SK-N-SH (cell line): ENCODE data around the gene MED16. TPM values are rescaled to one million over a fixed set of nuclear protein-coding genes. Genes with fewer than 3 reads are reported as not detected.

Experiments
- CTCF ChIA-PET: fragments of 300-600, 350-600 bp; formaldehyde crosslinking; extraction: SDS; loops from one replicate; lab custom pipeline; 2021; lab: Yijun Ruan, JAX
- POLR2A ChIA-PET: fragments of 350-600 bp; sonication (Branson Sonifier 250); formaldehyde crosslinking; extraction: SDS; loops from one replicate; lab custom pipeline; 2020; ENCODE audit warnings: antibody characterized with exemption, inconsistent platforms; lab: Yijun Ruan, JAX
- DNase-seq: peaks from one replicate; pipeline ENCODE4 v3.0.0; 2012
- H2AFZ ChIP-seq: fragments of 200-600 bp; sonication (generic); 2 replicates; pipeline ENCODE4 v1.8.1; 2016; ENCODE audit warnings: antibody characterized with exemption, mild to moderate bottlenecking, low read depth
- H3F3A ChIP-seq: fragments of 200-600 bp; sonication (generic); replicated peaks from 2 replicates; pipeline ENCODE3; 2016; ENCODE audit warnings: antibody characterized with exemption, mild to moderate bottlenecking; ENCODE audit not compliant: insufficient read depth
- H3K27ac ChIP-seq, 2 experiments: fragments of 200-500 bp in 1 of 2; fragments of 200-600 bp in 1 of 2; sonication (Bioruptor generic) in 1 of 2; sonication (generic), shearing (Covaris generic) in 1 of 2; 2 replicates each; pipeline versions ENCODE4 v1.5.1 to v1.6.1; 2014 to 2016; ENCODE audit warnings: low read depth in 2 of 2, inconsistent platforms in 1 of 2, low read length in 1 of 2, mild to moderate bottlenecking in 1 of 2, mixed read lengths in 1 of 2
- H3K27me3 ChIP-seq: fragments of 200-600 bp; sonication (generic), shearing (Covaris generic); 2 replicates; pipeline ENCODE4 v1.6.1; 2016; ENCODE audit warnings: mixed run types; ENCODE audit not compliant: insufficient read depth
- H3K36me3 ChIP-seq, 2 experiments: fragments of 200-500 bp in 1 of 2; fragments of 200-600 bp in 1 of 2; sonication (Bioruptor generic) in 1 of 2; sonication (generic) in 1 of 2; replicated peaks in 1 of 2; 2 replicates each; pipeline versions ENCODE3 to v1.5.1; 2014 to 2016; ENCODE audit warnings: low read length in 1 of 2, mild to moderate bottlenecking in 1 of 2; ENCODE audit not compliant: insufficient read depth in 2 of 2, control insufficient read depth in 1 of 2
- H3K4me1 ChIP-seq, 2 experiments: fragments of 200-500 bp in 1 of 2; fragments of 200-600 bp in 1 of 2; sonication (Bioruptor generic) in 1 of 2; sonication (generic), shearing (Covaris generic) in 1 of 2; 2 replicates each; pipeline versions ENCODE4 v1.5.1 to v1.6.1; 2014 to 2016; ENCODE audit warnings: low read depth in 1 of 2, low read length in 1 of 2, mixed run types in 1 of 2; ENCODE audit not compliant: insufficient read depth in 2 of 2, control insufficient read depth in 1 of 2
- H3K4me2 ChIP-seq: fragments of 200-600 bp; sonication (generic), shearing (Covaris generic); 2 replicates; pipeline ENCODE4 v1.6.1; 2017; ENCODE audit warnings: mixed run types
- H3K4me3 ChIP-seq, 2 experiments: fragments of 200-500 bp in 1 of 2; fragments of 200-600 bp in 1 of 2; sonication (Bioruptor generic) in 1 of 2; sonication (generic), shearing (Covaris generic) in 1 of 2; 2 replicates each; pipeline versions ENCODE4 v1.5.1 to v1.8.1; 2014 to 2016; ENCODE audit warnings: low read depth in 2 of 2, inconsistent platforms in 1 of 2, low read length in 1 of 2, mild to moderate bottlenecking in 1 of 2, mixed read lengths in 1 of 2, moderate library complexity in 1 of 2
- H3K79me2 ChIP-seq: fragments of 200-600 bp; sonication (generic); 2 replicates; pipeline ENCODE4 v1.8.1; 2017; ENCODE audit warnings: mild to moderate bottlenecking; ENCODE audit not compliant: insufficient read depth
- H3K9ac ChIP-seq: fragments of 200-600 bp; sonication (generic); 2 replicates; pipeline ENCODE4 v1.6.1; 2017; ENCODE audit warnings: mixed run types
- H3K9me2 ChIP-seq: fragments of 200-600 bp; sonication (generic); 2 replicates; pipeline ENCODE4 v1.6.1; 2017; ENCODE audit warnings: mixed run types
- H3K9me3 ChIP-seq: fragments of 200-600 bp; sonication (generic); 2 replicates; pipeline ENCODE4 v1.6.1; 2017; ENCODE audit warnings: mixed run types, mild to moderate bottlenecking, moderate library complexity
- H4K20me1 ChIP-seq: fragments of 200-600 bp; sonication (generic); 2 replicates; pipeline ENCODE4 v1.6.1; 2017; ENCODE audit warnings: mild to moderate bottlenecking, mixed run types; ENCODE audit not compliant: insufficient read depth
- ELF1 ChIP-seq: IDR thresholded peaks from 2 replicates; pipeline ENCODE4 v1.4.0; 2012
- EP300 ChIP-seq, 2 experiments: IDR thresholded peaks; 2 replicates each; pipeline versions ENCODE4 v1.4.0 to v1.6.1; 2012; ENCODE audit warnings: borderline replicate concordance in 1 of 2, low read depth in 1 of 2, low read length in 1 of 2
- EZH2phosphoT487 ChIP-seq: fragments of 200-600 bp; sonication (generic); IDR thresholded peaks from 2 replicates; pipeline ENCODE4 v1.6.1; 2017; ENCODE audit warnings: low read depth, mixed run types, mild to moderate bottlenecking, antibody characterized with exemption, moderate library complexity, borderline replicate concordance
- FOSL2 ChIP-seq: IDR thresholded peaks from 2 replicates; pipeline ENCODE4 v1.4.0; 2012; ENCODE audit warnings: low read depth, mild to moderate bottlenecking, moderate library complexity, borderline replicate concordance
- GABPA ChIP-seq: IDR thresholded peaks from 2 replicates; pipeline ENCODE4 v1.4.0; 2012; ENCODE audit warnings: low read depth, mild to moderate bottlenecking
- MXI1 ChIP-seq: IDR thresholded peaks from 2 replicates; pipeline ENCODE4 v1.6.1; 2012; ENCODE audit warnings: mild to moderate bottlenecking, low read depth, low read length, improper control_type of control experiment
- NFIC ChIP-seq: IDR thresholded peaks from 2 replicates; pipeline ENCODE4 v1.4.0; 2012; ENCODE audit warnings: borderline replicate concordance
- RAD21 ChIP-seq: IDR thresholded peaks from 2 replicates; pipeline ENCODE4 v1.6.1; 2012; ENCODE audit warnings: mild to moderate bottlenecking, low read length
- RFX5 ChIP-seq: IDR thresholded peaks from 2 replicates; pipeline ENCODE4 v1.6.1; 2012; ENCODE audit warnings: mild to moderate bottlenecking, improper control_type of control experiment, low read length
- TCF12 ChIP-seq: IDR thresholded peaks from 2 replicates; pipeline ENCODE4 v1.4.0; 2012
- WGBS: methylation state at CpG from one replicate; pipeline ENCODE4 v1.1.6; 2017; ENCODE audit warnings: low lambda C conversion rate; 5-methylcytosine and 5-hydroxymethylcytosine counted together
- polyA plus RNA-seq, 3 experiments: library from polyadenylated mRNA; depleted of rRNA; stranded (reverse); fragments of >200 nt; gene quantifications; 2 replicates each; pipeline ENCODE4 v1.2.3, GENCODE V29; 2012
- TF ChIP-seq, protein P1 (sequence below): IDR thresholded peaks from 2 replicates; pipeline ENCODE4 v1.4.0; 2012; ENCODE audit warnings: low read depth
- TF ChIP-seq, protein P2 (sequence below): IDR thresholded peaks from 2 replicates; pipeline ENCODE4 v1.6.1; 2012; ENCODE audit warnings: mild to moderate bottlenecking, low read depth, low read length, moderate library complexity
- TF ChIP-seq, protein P3 (sequence below): IDR thresholded peaks from 2 replicates; pipeline ENCODE4 v1.4.0; 2012; ENCODE audit warnings: low read depth, borderline replicate concordance
- TF ChIP-seq, protein P4 (sequence below): fragments of 150-350 bp; IDR thresholded peaks from 2 replicates; pipeline ENCODE4 v1.6.1; 2017; ENCODE audit warnings: antibody characterized with exemption, low read length, low read depth, borderline replicate concordance

Gene MED16
- polyA plus RNA-seq, 1 of the 3 experiments (the other 2 are of a cell fraction), result 40.6 TPM

DNA sequence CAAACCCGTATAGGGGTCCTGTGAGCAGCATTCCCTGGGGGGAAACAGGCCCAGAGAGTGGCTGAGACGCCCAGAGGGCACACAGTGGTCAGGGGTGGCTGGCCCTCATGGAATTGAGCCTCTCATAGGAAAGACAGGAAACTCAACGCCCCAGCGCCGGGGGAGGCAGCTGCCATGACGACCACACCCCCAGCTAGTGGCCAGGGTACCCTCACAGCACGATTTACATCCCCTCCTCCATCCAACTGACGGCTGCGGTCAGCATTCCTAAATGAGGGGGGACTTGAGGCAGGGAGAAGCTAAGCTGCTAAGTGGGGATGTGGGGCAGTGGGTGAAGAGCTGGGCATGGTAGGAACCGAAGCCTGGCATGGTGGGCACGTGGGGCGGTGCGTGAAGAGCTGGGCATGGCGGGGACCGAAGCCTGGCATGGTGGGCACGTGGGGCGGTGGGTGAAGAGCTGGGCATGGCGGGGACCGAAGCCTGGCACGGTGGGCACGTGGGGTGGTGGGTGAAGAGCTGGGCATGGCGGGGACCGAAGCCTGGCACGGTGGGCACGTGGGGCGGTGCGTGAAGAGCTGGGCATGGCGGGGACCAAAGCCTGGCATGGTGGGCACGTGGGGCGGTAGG, 10.0 kb downstream of the MED16 start:
- Histone ChIP-seq H3K79me2 (no peaks in the 10 kb centered on the region), H3K27me3 (no peaks in the 10 kb centered on the region), H3K9me2 (no peaks in the 10 kb centered on the region), H4K20me1 (no peaks in the 10 kb centered on the region), H3K4me3 (no peak overlapping the region), H3F3A (peaks cover 6% of the 10 kb centered on the region), H3K4me2 (no peak overlapping the region), H3K9ac (no peak overlapping the region), H3K4me1 (peaks cover 0 to 15% of the 10 kb centered on the region in 2 experiments; a peak in 1 of 4 replicates), H3K9me3 (no peaks in the 10 kb centered on the region), H3K27ac (no peak overlapping the region), H3K36me3 (peaks cover 10 to 53% of the 10 kb centered on the region in 2 experiments), H2AFZ (no peak overlapping the region)
- 95% methylated on average over 14 of the region's 30 CpGs for WGBS
- ChIA-PET CTCF (no interaction called here), POLR2A (no interaction called here)
- TF ChIP-seq RAD21, result no peak
- no peak for TF ChIP-seq NFIC
- no peak for TF ChIP-seq GABPA
- no peak for TF ChIP-seq EP300 (IDR thresholded peaks at IDR 0.05; ENCODE audit: borderline replicate concordance in 1 of 2, low read depth in 1 of 2, low read length in 1 of 2)
- TF ChIP-seq, protein P1, sequence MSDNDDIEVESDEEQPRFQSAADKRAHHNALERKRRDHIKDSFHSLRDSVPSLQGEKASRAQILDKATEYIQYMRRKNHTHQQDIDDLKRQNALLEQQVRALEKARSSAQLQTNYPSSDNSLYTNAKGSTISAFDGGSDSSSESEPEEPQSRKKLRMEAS, result no peak
- no peak for TF ChIP-seq MXI1
- TF ChIP-seq EZH2phosphoT487, result no peak
- TF ChIP-seq, protein P2, sequence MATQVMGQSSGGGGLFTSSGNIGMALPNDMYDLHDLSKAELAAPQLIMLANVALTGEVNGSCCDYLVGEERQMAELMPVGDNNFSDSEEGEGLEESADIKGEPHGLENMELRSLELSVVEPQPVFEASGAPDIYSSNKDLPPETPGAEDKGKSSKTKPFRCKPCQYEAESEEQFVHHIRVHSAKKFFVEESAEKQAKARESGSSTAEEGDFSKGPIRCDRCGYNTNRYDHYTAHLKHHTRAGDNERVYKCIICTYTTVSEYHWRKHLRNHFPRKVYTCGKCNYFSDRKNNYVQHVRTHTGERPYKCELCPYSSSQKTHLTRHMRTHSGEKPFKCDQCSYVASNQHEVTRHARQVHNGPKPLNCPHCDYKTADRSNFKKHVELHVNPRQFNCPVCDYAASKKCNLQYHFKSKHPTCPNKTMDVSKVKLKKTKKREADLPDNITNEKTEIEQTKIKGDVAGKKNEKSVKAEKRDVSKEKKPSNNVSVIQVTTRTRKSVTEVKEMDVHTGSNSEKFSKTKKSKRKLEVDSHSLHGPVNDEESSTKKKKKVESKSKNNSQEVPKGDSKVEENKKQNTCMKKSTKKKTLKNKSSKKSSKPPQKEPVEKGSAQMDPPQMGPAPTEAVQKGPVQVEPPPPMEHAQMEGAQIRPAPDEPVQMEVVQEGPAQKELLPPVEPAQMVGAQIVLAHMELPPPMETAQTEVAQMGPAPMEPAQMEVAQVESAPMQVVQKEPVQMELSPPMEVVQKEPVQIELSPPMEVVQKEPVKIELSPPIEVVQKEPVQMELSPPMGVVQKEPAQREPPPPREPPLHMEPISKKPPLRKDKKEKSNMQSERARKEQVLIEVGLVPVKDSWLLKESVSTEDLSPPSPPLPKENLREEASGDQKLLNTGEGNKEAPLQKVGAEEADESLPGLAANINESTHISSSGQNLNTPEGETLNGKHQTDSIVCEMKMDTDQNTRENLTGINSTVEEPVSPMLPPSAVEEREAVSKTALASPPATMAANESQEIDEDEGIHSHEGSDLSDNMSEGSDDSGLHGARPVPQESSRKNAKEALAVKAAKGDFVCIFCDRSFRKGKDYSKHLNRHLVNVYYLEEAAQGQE, result no peak
- DNase-seq, result no peak

DNA sequence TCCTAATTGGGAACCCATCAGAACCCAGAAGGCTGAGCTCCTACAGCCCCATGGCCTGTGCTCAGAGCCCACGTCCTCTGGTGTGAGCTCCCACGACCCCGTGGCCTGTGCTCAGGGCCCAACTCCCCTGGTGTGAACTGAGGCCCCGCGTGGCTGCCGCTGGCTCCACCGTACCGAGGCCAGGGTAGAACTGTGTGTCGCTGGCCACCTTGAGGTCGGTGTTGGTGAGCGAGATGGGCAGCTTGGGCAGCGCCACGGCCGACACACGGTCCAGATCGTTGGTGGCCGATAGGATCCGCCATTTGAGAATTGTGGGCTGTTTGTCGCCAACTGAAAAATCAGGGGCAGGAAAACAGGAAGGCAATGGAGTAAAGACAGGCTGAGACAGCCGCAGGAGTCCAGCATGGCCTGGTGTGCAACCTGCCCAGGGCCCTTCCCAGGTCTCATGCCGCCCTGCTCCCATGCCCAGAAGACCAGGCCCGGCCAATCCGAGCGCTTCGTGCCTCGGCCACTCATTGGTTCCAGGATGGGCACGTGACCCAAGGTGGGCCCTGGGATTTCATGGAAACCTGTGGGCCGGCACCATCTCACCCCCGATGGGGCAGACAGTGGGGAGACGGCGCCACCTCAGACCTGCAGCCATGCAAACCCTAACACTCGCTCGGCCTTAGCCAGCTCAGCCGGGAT, 11.5 kb downstream of the MED16 start:
- TF ChIP-seq RAD21 (no peak), TCF12 (no peak), FOSL2 (no peak), ELF1 (no peak), RFX5 (no peak)
- TF ChIP-seq, protein P3, sequence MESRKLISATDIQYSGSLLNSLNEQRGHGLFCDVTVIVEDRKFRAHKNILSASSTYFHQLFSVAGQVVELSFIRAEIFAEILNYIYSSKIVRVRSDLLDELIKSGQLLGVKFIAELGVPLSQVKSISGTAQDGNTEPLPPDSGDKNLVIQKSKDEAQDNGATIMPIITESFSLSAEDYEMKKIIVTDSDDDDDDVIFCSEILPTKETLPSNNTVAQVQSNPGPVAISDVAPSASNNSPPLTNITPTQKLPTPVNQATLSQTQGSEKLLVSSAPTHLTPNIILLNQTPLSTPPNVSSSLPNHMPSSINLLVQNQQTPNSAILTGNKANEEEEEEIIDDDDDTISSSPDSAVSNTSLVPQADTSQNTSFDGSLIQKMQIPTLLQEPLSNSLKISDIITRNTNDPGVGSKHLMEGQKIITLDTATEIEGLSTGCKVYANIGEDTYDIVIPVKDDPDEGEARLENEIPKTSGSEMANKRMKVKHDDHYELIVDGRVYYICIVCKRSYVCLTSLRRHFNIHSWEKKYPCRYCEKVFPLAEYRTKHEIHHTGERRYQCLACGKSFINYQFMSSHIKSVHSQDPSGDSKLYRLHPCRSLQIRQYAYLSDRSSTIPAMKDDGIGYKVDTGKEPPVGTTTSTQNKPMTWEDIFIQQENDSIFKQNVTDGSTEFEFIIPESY, result no peak
- TF ChIP-seq, protein P4, sequence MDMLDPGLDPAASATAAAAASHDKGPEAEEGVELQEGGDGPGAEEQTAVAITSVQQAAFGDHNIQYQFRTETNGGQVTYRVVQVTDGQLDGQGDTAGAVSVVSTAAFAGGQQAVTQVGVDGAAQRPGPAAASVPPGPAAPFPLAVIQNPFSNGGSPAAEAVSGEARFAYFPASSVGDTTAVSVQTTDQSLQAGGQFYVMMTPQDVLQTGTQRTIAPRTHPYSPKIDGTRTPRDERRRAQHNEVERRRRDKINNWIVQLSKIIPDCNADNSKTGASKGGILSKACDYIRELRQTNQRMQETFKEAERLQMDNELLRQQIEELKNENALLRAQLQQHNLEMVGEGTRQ, result no peak
- TF ChIP-seq, all 33 proteins: peak for 0
- 97% methylated on average over 24 of the region's 34 CpGs for WGBS
- H4K20me1 ChIP-seq, result no peaks in the 10 kb centered on the region
- H2AFZ ChIP-seq, result no peak overlapping the region
- no peak overlapping the region for H3K27ac ChIP-seq
- no peak overlapping the region for H3K4me2 ChIP-seq
- no peaks in the 10 kb centered on the region for H3K27me3 ChIP-seq
- peaks cover 7 to 59% of the 10 kb centered on the region in 2 experiments for H3K36me3 ChIP-seq
- H3F3A ChIP-seq, result no peaks in the 10 kb centered on the region
- DNase-seq, result no peak
- no peak overlapping the region for H3K4me3 ChIP-seq
- no peak overlapping the region for H3K9ac ChIP-seq
- no peaks in the 10 kb centered on the region for H3K9me3 ChIP-seq
- ChIA-PET CTCF (interaction anchor here (0.8 kb wide), 1 partner anchor 17 kb away, joined by 3 read pairs; no protein-coding TSS in a partner anchor), POLR2A (no interaction called here)
- peaks cover 0 to 12% of the 10 kb centered on the region in 2 experiments; a peak in 1 of 4 replicates for H3K4me1 ChIP-seq
- H3K79me2 ChIP-seq, result no peaks in the 10 kb centered on the region
- H3K9me2 ChIP-seq, result no peaks in the 10 kb centered on the region
